Measurements from ENCODE around the gene KCNF1. TPM values are rescaled to one million over a fixed set of nuclear protein-coding genes. Genes with fewer than 3 reads are reported as not detected.

Gene KCNF1
- total RNA-seq, 1 donor from 2014 or later = not detected

- intact Hi-C loops (cut with DNase I) = no loop called here
- Histone ChIP-seq H3K27me3 (ENCODE audit: low read depth) (peaks cover 12% of the 10 kb centered on the region), H3K9me3 (peaks cover 19% of the 10 kb centered on the region), H3K36me3 (no peaks in the 10 kb centered on the region), H3K27ac (no peak overlapping the region), H3K4me3 (no peak overlapping the region), H3K4me1 (no peaks in the 10 kb centered on the region)
- DNase-seq (no peak), ATAC-seq (no peak)
- no peak for TF ChIP-seq CTCF (IDR thresholded peaks at IDR 0.05)
Measured at GRCh38 chr2:10941383-10941782, 29.6 kb downstream of the KCNF1 start.

DNA sequence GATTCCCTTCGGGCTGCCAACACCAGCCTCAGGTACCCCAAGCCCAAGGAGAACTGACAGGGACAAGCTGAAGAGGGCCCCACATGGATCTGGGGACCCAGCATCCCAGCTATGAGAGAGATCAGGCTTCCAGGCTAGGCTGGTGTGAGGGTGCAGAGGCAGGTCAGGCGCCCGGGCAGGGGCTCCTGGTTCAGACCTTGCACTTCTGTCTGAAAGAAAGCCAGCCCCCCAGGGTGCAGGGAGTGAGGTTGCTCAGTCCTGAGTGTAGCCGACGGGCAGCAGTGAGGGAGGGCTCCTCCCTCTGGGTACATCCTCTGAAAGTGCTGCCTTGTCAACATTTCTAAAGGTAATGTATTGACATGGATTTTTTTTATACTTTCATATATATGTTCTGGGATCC lies 33.1 kb downstream of the KCNF1 start:
- DNase-seq = no peak
- peaks cover 15% of the 10 kb centered on the region for H3K27me3 ChIP-seq (ENCODE audit: low read depth)
- no peak overlapping the region for H3K4me3 ChIP-seq
- TF ChIP-seq CTCF (IDR thresholded peaks at IDR 0.05) = no peak
- no peak overlapping the region for H3K27ac ChIP-seq
- no peak for ATAC-seq
- peaks cover under 1% of the 10 kb centered on the region for H3K9me3 ChIP-seq
- H3K4me1 ChIP-seq = no peaks in the 10 kb centered on the region
- H3K36me3 ChIP-seq = no peaks in the 10 kb centered on the region
- intact Hi-C loops (cut with DNase I) = no loop called here

DNA sequence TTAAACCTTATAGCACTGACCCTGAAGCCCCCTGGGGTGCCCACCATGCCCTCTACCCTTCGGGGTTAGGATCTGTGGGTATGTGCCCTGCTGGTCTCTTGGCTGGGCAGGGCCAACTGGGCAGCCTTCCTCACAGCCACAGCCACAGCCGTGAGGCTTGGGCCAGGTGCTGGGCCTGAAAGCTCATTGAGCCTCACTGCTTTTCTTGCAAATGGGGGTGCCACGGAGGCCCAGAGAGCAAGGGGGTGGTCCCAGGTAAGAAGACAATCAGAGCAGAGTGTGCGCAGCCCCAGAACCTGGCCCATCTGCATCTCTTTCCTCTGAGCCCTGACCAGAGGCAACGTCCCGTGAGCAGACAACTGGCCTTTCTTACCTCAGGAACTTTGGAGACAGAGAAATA lies 34.7 kb downstream of the KCNF1 start:
- no peaks in the 10 kb centered on the region for H3K4me1 ChIP-seq
- no peak overlapping the region for H3K4me3 ChIP-seq
- ATAC-seq (no peak), DNase-seq (no peak)
- intact Hi-C loops (cut with DNase I) = no loop called here
- TF ChIP-seq CTCF (IDR thresholded peaks at IDR 0.05) = no peak
- no peaks in the 10 kb centered on the region for H3K9me3 ChIP-seq
- H3K27ac ChIP-seq = no peak overlapping the region
- H3K36me3 ChIP-seq = no peaks in the 10 kb centered on the region
- peaks cover 15% of the 10 kb centered on the region for H3K27me3 ChIP-seq (ENCODE audit: low read depth)

GRCh38 chr2:10947005-10947440 lies 35.3 kb downstream of the KCNF1 start:
- Histone ChIP-seq H3K4me3 (no peak overlapping the region), H3K4me1 (no peaks in the 10 kb centered on the region), H3K27ac (no peak overlapping the region), H3K9me3 (no peaks in the 10 kb centered on the region), H3K27me3 (ENCODE audit: low read depth) (peaks cover 15% of the 10 kb centered on the region), H3K36me3 (no peaks in the 10 kb centered on the region)
- no peak for TF ChIP-seq CTCF (IDR thresholded peaks at IDR 0.05)
- DNase-seq (no peak), ATAC-seq (no peak)
- intact Hi-C loops (cut with DNase I) = no loop called here

GRCh38 chr2:10947446-10948187 lies 35.9 kb downstream of the KCNF1 start:
- Histone ChIP-seq H3K36me3 (no peaks in the 10 kb centered on the region), H3K9me3 (no peaks in the 10 kb centered on the region), H3K27ac (no peak overlapping the region), H3K27me3 (ENCODE audit: low read depth) (peaks cover 15% of the 10 kb centered on the region), H3K4me3 (no peak overlapping the region), H3K4me1 (no peaks in the 10 kb centered on the region)
- ATAC-seq (no peak), DNase-seq (no peak)
- intact Hi-C loops (cut with DNase I) = no loop called here
- TF ChIP-seq CTCF (IDR thresholded peaks at IDR 0.05) = no peak

Data from lower lobe of right lung (tissue), 2 donors.